ENCODE results near the gene TMEM132C.

Gene TMEM132C

DNA sequence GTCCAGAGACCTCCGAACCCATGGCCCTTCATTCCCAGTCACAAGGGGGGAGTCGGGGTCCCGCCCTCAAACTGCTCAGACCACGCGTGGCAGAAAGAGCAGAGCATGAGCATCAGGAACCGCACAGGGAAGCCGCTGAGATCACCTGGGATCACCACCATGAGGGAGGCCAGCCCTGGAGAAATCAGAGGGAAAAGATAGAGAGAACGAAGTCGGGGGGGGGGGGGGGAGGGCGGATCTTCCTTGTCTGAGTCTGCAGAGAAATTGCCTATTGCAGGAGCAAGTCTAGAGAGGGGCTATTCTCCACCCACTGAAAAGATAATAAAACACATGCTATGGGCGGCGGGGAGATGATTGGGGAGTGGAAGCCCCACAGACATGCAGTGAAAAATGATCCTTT is 884 bp upstream of the TMEM132C start:
- no peak for DNase-seq (ENCODE audit: low read depth)
- H3K4me3 ChIP-seq (ENCODE audit: low read depth, low read length), result no peak overlapping the region
- TF ChIP-seq, protein P1, sequence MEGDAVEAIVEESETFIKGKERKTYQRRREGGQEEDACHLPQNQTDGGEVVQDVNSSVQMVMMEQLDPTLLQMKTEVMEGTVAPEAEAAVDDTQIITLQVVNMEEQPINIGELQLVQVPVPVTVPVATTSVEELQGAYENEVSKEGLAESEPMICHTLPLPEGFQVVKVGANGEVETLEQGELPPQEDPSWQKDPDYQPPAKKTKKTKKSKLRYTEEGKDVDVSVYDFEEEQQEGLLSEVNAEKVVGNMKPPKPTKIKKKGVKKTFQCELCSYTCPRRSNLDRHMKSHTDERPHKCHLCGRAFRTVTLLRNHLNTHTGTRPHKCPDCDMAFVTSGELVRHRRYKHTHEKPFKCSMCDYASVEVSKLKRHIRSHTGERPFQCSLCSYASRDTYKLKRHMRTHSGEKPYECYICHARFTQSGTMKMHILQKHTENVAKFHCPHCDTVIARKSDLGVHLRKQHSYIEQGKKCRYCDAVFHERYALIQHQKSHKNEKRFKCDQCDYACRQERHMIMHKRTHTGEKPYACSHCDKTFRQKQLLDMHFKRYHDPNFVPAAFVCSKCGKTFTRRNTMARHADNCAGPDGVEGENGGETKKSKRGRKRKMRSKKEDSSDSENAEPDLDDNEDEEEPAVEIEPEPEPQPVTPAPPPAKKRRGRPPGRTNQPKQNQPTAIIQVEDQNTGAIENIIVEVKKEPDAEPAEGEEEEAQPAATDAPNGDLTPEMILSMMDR (conservative IDR thresholded peaks at IDR 0.05; ENCODE audit: low read depth, low read length), result no peak

DNA sequence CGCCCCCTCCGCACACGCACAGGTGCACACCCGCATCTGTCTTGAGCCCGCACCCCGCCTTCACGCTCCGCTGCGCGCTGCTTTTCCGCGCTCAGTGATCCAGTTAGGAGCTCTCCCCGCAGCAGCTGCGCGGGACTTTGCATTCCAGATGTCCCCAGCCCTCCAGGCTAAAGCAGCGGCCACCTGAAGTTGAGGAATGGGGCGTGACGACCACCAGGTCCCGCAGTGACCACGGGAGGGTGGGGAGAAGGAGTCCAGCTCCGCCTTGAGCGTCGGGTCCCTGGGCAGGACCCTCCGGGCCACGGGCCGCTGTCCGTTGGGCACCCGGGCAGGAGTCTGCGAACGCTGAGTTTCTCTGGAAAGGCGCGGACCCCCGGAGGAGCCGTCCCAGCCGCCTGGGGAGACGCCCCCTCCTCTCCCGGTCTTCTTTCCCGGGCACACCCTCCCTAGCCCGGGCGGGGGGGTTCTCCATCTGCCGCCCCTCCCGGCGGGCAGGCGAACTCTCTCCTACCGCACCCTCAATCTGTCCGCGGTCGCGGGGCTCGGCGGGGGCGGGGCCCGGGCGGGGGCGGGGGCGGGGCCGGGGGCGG is 334 bp upstream of the TMEM132C start:
- TF ChIP-seq, protein P1 (conservative IDR thresholded peaks at IDR 0.05; ENCODE audit: low read depth, low read length), result no peak
- H3K4me3 ChIP-seq (ENCODE audit: low read depth, low read length), result no peak overlapping the region
- DNase-seq (ENCODE audit: low read depth), result no peak

DNA sequence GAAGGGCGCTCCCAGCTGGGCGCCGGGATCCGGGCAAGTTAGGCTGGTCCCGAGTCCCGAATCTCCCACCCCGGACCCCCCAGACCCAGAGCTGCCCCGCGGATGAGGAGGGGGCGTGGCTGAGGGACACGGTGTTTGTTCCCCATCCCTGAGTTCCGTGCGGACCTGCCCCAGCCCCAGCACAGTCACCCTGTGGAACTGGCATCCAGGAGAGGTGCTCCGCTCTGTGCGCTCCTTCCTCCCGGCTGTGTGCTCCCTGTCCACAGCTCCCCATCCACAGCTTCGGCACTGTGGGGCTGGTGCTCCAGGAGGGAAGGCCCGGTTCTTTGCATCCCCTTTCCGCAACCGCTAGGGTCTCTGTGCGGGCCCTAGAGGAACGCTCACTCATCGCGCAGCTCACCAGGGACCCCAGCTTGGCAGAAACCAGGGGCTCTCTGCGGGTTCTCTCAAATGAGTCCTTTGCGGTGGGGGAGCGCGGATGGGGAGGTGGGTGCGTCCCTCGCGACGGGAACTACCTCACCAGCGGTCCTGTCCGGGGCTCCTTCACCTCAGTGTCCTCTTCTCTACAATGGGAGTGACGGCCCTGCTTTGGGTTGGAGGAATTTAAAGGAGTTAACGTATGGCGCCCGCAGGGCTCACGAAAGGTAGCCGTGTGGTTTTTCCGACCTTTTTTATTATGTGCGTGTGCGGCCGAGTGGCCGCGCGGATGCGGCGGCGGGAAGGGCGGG is 845 bp downstream of the TMEM132C start:
- no peak for DNase-seq (ENCODE audit: low read depth)
- no peak overlapping the region for H3K4me3 ChIP-seq (ENCODE audit: low read depth, low read length)
- TF ChIP-seq, protein P1 (conservative IDR thresholded peaks at IDR 0.05; ENCODE audit: low read depth, low read length), result no peak

DNA sequence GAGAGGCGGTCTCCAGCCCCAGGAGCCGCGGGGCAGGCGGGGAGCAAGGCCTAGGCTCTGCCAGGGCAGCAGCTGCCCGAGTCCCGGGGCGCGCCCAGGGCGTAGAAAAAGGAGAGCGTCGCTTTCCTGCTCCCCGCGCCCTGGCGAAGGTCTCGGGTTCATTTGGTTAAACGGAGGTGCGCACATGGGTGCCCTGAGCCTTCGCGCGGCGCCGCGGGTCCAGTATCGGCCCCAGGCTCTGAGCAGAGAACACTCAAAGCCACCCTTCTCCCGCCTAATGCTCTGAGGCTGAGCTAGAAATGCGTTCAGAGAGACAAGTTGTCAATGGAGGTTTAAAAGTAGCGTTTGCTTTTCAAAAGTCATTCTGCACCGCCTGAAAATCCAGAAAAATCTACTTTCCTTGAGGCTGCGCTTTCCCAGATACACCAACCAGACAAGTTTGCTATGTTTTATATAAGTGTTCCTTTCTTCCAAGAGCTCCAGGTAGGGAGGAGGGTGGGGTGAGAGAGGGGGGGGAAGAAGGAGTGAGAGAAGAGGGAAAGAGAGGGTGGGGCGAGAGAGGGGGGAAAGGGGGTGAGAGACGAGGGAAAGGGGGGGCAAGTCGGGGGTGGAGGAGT is 1.5 kb downstream of the TMEM132C start:
- no peak overlapping the region for H3K4me3 ChIP-seq (ENCODE audit: low read depth, low read length)
- TF ChIP-seq, protein P1 (conservative IDR thresholded peaks at IDR 0.05; ENCODE audit: low read depth, low read length), result no peak
- DNase-seq (ENCODE audit: low read depth), result no peak

DNA sequence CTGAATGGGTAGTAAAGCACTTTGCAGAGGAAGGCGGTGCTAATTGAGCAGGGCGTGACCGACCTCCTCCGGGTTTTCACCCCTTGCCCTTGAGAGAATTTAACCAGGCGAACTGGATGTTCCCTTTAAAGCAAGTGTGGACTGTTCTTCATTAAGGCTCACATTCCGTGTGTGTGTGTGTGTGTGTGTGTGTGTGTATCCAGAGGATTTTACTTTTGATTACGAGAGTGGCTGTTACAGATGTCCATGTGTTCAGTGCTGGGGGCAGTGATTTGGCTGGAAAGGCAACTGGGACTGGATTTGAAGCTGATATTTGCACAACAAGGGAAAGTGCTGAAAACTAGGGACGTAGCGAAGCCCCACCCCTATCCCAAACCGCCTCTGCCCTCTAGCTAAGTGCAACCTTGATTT is 2.2 kb downstream of the TMEM132C start:
- TF ChIP-seq, protein P1 (conservative IDR thresholded peaks at IDR 0.05; ENCODE audit: low read depth, low read length), result no peak
- no peak overlapping the region for H3K4me3 ChIP-seq (ENCODE audit: low read depth, low read length)
- DNase-seq (ENCODE audit: low read depth), result no peak

DNA sequence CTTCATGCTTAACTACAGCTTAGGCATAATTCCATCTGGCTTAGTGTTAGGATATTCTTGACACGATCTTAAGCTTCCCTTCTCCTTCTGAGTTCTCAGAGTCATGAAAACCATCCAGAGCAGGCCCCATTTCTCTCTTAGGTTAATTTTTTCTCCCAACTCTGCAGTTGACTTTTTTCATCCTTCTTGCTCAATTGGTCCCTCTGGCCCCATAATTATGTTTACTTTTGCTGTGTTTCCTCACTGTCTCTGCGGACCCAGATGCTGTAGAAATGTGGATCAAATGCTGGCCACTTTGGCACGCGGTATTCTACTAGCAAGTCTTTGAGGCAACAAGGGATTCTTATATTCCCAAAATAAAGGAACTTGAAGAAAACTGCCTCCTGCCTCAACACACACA is 9.5 kb downstream of the TMEM132C start:
- TF ChIP-seq, protein P1 (conservative IDR thresholded peaks at IDR 0.05; ENCODE audit: low read depth, low read length), result no peak
- H3K4me3 ChIP-seq (ENCODE audit: low read depth, low read length), result no peak overlapping the region
- DNase-seq (ENCODE audit: low read depth), result no peak
